Panc1 (cell line): ENCODE measurements around the gene BTBD2.
"Not testable (repeated sequence)": the region's sequence is repeated elsewhere in the genome, so short reads cannot be mapped to it uniquely, and the experiment has no call there.

Source experiments
- CTCF ChIP-seq: fragments of 450-650 bp; IDR thresholded peaks from 2 replicates; pipeline ENCODE4 v1.5.1; 2017; ENCODE audit warnings: mild to moderate bottlenecking
- POLR2AphosphoS5 ChIP-seq: IDR thresholded peaks from 2 replicates; pipeline ENCODE4 v1.6.1; 2012; ENCODE audit warnings: mild to moderate bottlenecking, low read depth, low read length, moderate library complexity

- not testable (repeated sequence) for TF ChIP-seq POLR2AphosphoS5, CTCF
Observed at GRCh38 chr19:1988464-1988863, 27.1 kb downstream of the BTBD2 start.
